HG03469 (cell line): ENCODE data around the gene RIOK1.
"Not testable (repeated sequence)": the region's sequence is repeated elsewhere in the genome, so short reads cannot be mapped to it uniquely, and the experiment has no call there.

Experiments used
- ATAC-seq: cut with Tn5 transposase; IDR thresholded peaks from one replicate; pipeline ENCODE4 v1.9.1; 2021; ENCODE audit warnings: mild to moderate bottlenecking, moderate library complexity, moderate number of reproducible peaks; ENCODE audit not compliant: unreplicated experiment

RIOK1 gene

DNA sequence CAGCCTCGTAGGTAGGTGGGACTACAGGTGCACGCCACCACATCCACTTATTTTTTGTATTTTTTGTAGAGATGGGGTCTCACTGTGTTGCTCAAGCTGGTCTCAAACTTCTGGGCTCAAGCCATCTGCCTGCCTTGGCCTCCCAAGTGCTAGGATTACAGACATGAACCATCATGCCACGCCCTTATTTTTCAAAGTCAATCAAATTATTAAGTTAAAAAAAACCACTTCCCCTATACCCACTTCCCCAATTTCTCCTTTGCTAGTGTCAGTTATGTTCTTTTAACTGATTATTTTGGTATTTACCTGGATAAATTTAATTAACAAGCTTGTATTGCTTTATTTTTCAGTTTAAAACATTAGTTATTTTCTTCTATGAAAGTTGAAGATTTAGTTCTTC, 49.6 kb downstream of the RIOK1 start:
- ATAC-seq, result no peak

DNA sequence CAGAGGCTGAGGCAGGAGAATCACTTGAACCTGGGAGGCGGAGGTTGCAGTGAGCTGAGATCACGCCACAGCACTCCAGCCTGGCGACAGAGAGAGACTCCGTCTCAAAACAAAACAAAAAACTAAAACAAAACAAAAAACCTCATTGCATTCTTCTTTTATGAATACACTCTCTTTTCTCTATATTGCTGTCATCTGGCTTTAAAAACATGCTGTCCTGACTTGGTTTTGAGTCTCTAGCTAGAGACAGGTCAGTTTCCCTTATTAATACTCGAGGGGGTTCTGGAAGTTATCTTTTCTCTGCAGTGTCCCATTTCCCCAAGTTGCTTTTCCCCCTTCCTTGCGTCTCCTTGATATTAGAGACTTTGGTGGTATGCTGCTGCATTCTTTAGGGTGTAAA, 50.9 kb downstream of the RIOK1 start:
- no peak for ATAC-seq

DNA sequence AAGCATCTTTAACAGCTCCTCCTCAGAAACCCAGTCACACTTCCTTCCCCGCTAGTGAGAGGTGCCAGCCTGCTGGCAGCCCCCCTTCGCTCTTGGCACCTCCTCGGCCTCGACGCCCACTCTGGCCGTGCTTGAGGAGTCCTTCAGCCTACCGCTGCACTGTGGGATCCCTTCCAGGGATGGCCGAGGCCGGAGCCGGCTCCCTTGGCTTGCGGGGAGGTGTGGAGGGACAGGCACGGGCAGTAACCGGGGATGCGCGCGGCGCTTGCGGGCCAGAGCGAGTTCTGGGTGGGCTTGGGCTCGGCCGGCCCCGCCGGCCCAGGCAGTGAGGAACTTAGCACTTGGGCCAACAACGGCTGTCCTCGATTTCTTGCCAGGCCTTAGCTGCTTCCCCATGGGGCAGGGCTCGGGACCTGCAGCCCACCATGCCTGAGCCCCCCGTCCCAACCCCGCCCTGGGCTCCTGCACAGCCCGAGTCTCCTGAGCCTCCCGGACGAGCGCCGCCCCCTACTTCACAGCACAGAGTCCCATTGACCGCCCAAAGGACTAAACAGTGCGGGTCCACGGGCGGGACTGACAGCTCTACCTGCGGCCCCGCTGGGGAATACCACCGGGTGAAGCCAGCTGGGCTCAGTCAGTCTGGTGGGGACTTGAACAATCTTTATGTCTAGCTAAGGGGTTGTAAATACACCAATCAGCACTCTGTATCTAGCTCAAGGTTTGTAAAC, 51.6 kb downstream of the RIOK1 start:
- ATAC-seq, result no peak

DNA sequence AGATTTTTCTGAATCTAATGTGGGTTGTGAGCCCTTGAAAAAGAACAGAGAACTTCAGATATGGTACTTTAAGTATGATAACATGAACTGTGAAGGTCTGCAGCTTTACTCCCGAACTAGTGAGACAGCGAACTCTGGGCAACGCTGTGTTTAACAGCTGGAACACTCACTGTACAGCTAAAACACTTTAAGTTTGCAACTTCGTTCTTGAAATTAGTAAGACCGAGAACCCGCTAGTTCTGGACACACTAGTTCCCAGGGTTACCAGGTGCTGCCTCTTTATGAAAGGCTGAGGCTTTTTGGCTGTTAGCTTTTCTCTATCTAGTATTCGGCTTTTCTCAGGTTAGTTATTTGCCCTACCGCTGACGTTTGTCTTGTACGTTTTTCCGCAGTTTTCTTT, 52.9 kb downstream of the RIOK1 start:
- no peak for ATAC-seq

DNA sequence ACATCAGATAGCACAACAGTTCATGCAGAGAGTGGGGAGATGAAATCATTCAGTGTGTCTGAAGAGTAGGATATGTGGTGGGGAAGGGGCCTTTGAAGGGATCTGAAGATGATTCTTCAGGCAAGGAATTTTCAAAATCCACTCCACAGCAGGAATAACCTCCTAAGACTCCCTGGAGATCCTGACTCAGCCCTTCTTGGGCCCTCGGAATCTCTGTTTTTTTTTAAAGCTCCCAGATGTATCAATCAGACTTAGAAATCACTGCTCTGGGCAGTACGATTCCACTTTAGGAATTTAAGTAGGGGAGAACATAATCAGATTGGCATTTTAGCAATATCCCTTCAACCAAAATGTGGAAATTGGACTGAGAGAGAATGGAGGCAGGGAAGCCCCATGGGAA, 55.5 kb downstream of the RIOK1 start:
- no peak for ATAC-seq

DNA sequence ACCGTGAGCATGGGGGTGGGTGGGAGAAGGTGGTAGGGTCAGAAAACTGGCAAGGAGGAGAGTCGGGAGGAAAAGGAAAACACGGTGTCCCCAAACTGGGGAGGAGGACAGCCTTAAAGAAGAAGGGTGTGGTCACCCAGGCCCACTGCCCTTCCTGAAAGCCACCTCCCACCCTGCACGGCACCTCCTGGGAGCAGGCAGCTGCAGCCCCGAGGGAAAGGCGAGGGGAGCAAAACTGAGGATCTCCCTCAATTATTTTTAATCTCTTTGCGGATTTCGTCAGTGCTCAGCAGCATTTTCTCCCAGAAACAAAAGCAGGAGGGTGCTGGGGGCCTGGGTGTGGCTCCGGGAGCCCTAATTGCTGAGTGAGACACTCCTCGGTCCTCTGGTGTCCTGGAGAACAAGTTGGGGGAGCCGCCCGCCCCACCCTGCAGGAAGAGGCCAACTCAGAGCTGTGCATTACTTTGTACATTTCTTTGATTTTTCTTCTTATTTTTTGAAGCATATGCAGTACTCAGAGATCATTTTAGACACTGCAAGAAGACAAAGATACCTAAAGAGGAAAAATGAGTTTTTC, 56.4 kb downstream of the RIOK1 start:
- ATAC-seq, result no peak

DNA sequence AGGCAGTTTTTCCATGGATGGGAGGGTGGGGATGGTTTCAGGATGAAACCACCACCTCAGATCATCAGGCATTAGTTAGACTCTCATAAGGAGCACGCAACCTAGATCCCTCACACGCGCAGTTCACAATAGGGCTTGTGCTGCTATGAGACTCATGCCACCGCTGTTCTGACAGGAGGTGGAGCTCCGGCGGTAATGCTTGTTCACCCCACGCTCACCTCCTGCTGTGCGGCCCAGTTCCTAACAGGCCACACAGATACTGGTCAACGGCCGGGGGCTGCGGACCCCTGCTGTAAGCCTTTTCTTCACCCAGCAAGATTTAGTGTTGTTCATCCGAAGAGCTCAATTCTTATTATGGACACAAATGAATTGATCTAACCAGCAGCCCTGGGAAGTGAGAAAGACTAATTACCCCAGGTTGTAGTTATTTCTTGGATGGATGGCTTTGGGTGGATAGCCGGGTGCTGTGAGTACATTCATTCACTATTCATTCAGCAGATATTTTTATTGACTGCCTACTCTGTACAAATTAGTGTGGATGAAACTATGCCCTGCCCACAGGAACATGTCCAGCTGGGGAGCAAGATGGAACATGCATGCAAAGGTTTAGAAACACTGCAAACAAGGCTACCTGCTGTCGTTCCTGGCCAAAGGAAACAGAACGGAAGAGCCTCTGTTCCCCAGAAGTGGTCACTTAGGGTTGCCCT, 57.2 kb downstream of the RIOK1 start:
- ATAC-seq, result no peak

DNA sequence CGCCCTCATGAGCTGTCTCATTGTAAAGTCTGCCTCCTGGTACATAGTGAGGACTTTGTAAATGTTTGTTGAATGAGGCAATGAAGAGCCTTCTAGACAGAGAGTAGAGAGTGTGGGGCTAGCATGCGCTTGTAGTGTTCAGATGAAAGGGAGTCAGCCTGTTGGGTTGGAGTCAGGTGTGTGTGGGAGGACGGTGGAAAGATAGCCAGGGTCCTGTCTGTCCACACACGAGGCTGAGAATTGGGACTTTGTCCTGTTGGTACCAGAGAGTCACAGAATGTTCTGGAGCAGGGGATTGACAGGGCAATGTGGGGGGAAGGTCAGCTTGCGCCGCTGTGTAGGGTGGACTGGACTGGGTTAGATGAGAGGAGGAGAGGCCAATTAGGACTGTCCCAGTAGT, 58.6 kb downstream of the RIOK1 start:
- no peak for ATAC-seq

DNA sequence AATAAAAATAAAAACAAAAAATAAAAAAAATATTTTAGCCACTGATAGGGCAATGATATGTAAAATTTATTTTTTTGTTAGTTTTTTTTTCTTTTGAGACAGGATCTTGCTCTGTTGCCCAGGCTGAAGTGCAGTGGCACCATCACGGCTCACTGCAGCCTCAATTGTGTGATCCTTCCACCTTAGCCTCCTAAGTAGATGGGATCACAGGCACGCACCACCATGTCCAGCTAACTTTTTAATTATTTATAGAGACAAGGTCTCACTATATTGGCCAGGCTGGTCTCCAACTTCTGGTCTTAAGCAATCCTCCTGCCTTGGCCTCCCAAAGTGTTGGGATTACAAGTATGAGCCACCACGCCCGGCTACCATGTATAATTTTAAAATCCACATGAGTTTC, 59.4 kb downstream of the RIOK1 start:
- ATAC-seq, result no peak

DNA sequence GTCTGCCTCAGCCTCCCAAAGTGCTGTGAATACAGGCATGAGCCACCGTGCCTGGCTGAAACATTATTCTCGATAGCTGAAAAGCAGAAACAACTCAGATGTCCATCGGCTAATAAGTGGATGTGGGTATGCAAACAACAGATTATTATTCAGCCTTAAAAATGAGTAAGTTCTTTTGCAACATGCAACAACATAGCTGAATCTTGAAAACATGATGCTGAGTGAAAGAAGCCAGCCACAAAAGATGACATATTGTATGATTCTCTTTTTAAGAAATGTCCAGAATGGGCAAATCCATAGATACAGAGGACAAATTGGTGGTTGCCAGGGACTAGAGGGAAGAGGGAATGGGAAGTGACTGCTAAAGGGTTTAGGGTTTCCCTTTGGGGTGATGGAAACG, 61.7 kb downstream of the RIOK1 start:
- ATAC-seq, result no peak

DNA sequence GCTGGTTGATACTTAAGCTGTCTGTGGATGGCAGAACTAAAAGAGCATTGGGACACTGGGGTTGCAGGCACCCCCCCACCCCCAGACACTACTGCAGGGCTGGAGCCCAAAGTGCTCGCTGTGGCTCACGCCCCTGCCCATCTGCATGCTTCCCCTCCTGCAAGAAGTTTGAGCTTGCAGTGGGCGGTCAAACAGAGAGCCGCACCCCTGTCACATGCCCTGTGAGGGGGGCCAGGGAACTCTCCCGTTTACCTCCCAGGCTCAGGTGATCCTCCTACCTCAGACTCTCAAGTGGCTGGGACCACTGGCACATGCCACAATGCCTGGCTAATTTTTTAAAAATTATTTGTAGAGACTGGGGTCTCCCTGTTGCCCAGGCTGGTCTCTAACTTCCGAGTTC, 63.3 kb downstream of the RIOK1 start:
- ATAC-seq, result no peak

DNA sequence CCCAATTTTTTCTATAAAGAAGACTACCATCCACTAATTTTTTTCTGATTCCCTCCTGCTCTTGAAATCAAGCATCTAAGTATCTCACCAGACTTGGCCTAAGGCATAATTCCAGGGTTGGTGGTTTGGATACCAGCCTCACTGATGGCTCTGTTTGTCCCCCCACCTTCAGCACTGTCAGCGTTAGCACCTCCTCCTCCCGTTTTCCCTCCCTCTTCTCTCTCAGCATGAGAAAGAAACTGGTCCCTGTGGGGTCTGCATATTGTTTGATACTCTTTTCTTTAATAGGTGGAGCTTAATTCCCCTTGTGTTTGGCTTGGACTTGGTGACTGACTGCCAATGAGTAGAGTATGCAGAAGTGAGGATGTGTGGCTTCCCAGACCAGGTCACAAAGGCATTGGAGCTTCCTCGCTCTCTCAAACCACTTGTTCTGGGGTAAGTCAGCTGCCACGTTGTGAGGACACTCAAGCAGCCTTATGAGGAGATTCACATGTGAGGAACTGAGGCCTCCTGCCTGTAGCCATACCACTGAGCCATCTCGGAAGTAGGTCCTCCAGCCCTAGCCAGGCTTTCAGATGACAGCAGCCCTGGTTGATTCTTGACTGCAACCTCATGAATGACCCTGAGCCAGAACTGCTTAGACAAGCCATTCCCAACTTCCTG, 65.2 kb downstream of the RIOK1 start:
- ATAC-seq, result no peak

DNA sequence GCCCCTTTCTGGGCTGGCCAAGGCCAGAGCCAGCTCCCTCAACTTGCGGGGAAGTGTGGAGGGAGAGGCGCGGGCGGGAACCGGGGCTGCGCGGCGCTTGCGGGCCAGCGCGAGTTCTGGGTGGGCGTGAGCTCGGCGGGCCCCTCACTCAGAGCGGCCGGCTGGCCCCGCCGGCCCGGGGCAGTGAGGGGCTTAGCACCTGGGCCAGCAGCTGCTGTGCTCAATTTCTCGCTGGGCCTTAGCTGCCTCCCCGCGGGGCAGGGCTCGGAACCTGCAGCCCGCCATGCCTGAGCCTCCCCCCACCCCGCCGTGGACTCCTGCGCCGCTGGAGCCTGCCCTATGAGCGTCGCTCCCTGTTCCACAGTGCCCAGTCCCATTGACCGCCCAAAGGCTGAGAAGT, 66.7 kb downstream of the RIOK1 start:
- not testable (repeated sequence) for ATAC-seq

DNA sequence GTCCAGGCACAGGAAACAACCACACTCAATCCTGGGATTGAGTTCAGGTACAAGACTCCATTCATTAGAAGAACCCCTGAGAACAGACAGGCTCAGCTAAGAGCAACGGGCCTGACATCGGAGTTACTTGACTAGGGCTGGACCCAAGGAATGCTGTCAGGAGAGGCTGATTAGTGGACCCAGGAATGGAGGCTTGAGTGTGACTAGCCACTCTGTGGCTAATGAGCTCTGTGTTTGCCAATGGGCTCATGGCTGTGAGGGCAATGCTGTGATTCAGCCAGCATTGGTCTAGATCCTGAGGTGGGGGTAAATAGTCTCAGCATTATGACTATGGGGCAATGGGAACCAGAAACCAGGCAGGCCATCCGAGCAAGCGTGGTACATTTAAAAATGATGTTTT, 71.8 kb downstream of the RIOK1 start:
- no peak for ATAC-seq

DNA sequence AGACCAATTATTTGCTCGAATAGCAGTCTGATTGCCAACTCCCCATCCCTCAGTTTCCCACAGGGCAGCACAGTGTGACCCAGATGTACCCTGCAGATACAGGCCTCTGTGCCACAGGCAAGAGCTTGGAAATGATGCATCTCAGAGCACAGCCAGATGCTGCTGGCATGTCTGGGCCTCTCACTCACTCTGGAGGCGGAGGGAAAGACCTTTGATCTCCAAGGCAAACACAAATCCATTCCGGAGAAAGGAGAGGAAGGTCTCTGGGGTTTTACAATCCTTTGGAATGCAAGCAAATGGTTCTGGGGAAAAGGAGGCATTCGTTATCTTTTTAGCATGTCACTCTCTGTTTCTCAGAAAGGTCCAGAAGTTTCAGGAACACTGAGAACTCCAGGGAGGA, 74.2 kb downstream of the RIOK1 start:
- no peak for ATAC-seq

DNA sequence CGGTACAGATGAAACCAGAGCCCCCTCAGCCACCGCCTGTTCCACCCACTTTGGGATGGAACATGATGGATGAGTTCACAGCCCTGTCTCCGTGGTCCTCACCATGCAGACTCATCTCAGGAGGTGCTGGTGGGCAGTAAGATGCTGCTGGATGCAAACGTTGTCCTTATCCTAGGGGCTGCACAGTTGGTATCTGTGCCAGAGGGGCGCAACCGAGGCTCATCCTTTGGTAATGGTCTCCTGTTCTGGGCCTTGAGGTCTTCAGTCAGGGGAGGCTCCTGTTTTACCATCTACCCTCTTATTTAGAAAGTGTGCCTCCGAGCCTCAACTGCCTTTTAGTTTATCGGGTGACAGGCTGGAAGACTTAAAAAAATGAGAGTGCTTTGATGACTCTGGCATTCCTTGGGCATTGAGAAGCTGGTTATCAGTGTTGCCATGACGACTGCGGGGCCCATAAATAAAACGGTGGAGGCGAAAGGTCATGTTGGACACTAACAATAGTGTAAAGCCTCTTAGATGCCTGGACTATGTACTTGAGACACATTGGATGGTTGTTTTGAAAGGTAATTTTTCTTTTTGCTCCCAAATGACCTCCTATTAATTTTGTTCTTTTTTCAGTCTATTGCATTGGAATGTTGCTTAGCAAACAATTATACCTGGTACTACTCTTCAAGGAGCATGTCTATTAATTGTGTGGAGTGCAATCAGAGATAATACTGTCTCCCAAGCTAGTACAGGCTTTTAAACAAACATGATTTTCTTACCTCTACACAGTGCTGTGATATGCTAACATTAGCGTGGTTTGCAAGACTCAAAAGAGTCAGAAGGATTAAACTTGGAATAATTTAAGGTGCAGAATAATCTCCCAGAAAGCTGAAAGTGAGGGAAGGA, 77.6 kb downstream of the RIOK1 start:
- no peak for ATAC-seq
